MG63 (cell line): Measurements from ENCODE around the gene THSD8. TPM values are rescaled to one million over a fixed set of nuclear protein-coding genes. Genes with fewer than 3 reads are reported as not detected.
"Not testable (repeated sequence)": the region's sequence is repeated elsewhere in the genome, so short reads cannot be mapped to it uniquely, and the experiment has no call there.

Experiments used
- DNase-seq: peaks from one replicate; pipeline ENCODE4 v3.0.0-alpha.2; 2020
- H3K27me3 ChIP-seq: fragments of 250-450 bp; sonication (Bioruptor Pico); 2 replicates; pipeline ENCODE4 v1.5.1; 2020; ENCODE audit warnings: mild to moderate bottlenecking, moderate library complexity
- H3K36me3 ChIP-seq: fragments of 250-450 bp; sonication (Bioruptor Pico); 2 replicates; pipeline ENCODE4 v1.5.1; 2020; ENCODE audit warnings: mild to moderate bottlenecking, moderate library complexity
- H3K4me3 ChIP-seq: fragments of 250-450 bp; sonication (Bioruptor Pico); 2 replicates; pipeline ENCODE4 v1.5.1; 2020; ENCODE audit warnings: mild to moderate bottlenecking, moderate library complexity
- H3K9me3 ChIP-seq: fragments of 250-450 bp; sonication (Bioruptor Pico); 2 replicates; pipeline ENCODE4 v1.5.1; 2020; ENCODE audit warnings: mild to moderate bottlenecking, moderate library complexity
- total RNA-seq: library from RNA; depleted of rRNA; stranded (reverse); fragments of >200 nt; shearing (Covaris generic); gene quantifications from 2 replicates; pipeline ENCODE4 v1.2.3, GENCODE V29; 2014; ENCODE audit warnings: low replicate concordance

Gene THSD8
- total RNA-seq, 1 experiment from 2014 or later: 0.99 TPM

DNA sequence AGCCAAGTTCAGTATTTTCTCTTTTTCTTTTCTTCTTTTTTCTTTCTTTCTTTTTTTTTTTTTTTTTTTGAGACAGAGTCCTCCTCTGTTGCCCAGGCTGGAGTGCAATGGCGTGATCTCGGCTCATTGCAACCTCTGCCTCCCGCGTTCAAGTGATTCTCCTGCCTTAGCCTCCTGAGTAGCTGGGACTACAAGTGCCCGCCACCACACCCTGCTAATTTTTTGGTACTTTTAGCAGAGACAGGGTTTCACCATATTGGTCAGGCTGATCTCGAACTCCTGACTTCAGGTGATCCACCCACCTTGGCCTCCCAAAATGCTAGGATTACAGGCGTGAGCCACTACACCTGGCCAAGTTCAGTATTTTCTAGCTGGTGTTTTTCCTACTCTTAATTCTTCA, 4.3 kb upstream of the THSD8 start:
- DNase-seq, H3K27me3 ChIP-seq, H3K9me3 ChIP-seq, H3K4me3 ChIP-seq: not testable (repeated sequence)
- H3K36me3 ChIP-seq: peaks cover 25% of the 10 kb centered on the region

GRCh38 chr19:12799742-12800465, 2.0 kb upstream of the THSD8 start:
- Histone ChIP-seq H3K36me3 (peaks cover 18% of the 10 kb centered on the region), H3K27me3 (no peaks in the 10 kb centered on the region), H3K4me3 (no peak overlapping the region), H3K9me3 (no peaks in the 10 kb centered on the region)
- no peak for DNase-seq

DNA sequence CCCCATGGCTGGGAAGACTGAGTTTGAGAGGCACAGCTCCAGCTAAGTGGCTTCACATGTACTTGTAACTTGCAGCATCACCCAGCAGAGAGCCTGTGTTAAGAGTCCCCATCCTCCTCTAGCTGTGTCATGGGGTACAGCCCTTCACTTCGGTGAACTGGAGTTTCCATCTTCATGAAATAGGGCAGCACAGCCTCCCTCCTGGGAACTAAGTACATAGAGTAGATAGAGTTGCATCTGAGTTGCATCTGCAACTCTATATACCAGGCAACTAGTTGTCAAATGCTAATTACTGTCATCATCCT, 1.5 kb upstream of the THSD8 start:
- Histone ChIP-seq H3K4me3 (peak overlapping the region; percentile 68; the same call in 1 of the 2 replicates), H3K36me3 (peaks cover 18% of the 10 kb centered on the region), H3K9me3 (no peaks in the 10 kb centered on the region), H3K27me3 (no peaks in the 10 kb centered on the region)
- DNase-seq: no peak

DNA sequence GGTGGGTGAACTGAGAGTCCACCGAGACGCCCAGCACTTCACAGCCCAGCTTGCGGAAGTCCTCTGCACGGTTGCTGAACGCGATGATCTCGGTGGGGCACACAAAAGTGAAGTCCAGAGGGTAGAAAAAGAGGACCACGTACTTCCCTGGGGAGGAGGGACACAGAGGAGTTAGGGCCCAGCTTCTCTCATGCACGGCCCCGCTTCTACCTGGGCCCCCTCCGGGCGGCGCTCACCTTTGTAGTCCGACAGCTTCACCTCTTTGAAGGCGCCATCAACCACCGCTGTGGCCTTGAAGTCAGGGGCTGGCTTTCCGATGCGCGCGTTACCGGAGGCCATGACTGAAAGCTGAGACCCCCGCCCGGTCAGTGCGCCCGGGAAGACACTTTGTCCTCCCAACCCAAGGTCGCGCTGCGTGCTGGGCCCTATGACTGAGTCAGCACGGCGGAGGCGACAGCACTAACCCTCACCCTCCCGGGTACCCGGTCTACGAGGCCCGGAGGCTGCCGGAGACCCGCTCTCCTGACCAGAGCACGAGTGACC, 875 bp upstream of the THSD8 start:
- Histone ChIP-seq H3K27me3 (no peaks in the 10 kb centered on the region), H3K36me3 (peaks cover 18% of the 10 kb centered on the region), H3K9me3 (no peaks in the 10 kb centered on the region), H3K4me3 (peak overlapping the region; percentile 68)
- peak; percentile 25 for DNase-seq

DNA sequence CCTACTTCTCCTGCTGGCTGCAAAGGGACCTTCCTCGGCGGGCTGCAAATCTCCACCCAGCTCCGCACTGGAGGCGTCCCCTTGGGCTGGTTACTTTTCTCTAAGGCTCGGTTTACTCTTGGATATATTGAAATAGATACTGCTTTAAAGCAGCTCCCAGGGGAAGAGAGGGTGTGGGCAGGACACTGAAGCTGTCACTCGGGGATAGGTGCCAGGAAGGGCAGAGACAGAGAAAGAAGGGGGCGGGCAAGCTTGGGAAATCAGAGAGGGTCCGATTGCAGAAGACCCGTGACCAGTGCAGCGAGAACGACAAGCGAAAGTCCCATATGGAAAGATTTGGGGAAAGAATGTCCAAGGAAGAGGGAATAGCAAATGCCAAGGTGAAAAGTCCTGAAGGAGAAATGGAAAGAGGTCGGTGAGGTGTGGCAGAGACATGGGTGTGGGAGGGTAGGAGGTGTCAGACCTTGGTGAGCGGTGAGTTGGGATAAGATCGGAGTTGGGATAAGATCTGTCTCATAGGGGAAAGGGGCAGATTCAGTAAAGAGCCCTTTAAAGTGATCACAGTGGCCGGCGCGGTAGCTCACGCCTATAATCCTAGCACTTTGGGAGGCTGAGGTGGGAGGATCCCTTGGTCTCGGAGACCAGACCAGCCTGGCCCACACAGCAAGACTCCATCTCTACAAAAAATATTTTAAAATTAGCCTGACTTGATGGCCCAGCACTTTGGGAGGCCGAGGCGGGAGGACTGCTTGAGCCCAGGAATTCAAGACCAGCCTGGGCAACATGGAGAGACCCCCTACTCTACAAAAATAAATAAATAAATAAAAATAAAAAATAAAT, 618 bp downstream of the THSD8 start:
- H3K9me3 ChIP-seq: no peaks in the 10 kb centered on the region
- H3K4me3 ChIP-seq: peak overlapping the region; percentile 68
- no peak for DNase-seq
- peaks cover 21% of the 10 kb centered on the region for H3K36me3 ChIP-seq
- no peaks in the 10 kb centered on the region for H3K27me3 ChIP-seq

DNA sequence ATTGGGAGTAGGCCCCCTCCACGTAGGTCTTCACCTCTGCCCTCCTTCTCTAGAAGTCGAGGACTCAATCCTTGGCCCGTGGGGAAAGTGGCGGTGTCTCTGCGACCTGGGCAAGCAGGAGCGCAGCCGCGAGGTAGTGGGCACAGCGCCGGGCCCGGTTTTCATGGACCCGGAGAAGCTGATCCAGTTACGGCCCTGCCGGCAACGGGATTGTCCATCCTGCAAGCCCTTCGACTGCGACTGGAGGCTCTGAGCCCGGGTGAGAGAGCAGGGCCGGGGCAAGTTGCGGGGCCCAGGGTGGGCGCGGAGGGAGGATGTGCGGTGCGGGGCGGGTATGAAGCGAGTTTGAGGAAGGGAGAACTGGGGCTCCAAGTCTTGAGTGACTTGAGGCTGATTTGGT, 2.2 kb downstream of the THSD8 start:
- H3K27me3 ChIP-seq: no peaks in the 10 kb centered on the region
- H3K9me3 ChIP-seq: no peaks in the 10 kb centered on the region
- no peak overlapping the region for H3K4me3 ChIP-seq
- no peak for DNase-seq
- H3K36me3 ChIP-seq: peaks cover 37% of the 10 kb centered on the region

DNA sequence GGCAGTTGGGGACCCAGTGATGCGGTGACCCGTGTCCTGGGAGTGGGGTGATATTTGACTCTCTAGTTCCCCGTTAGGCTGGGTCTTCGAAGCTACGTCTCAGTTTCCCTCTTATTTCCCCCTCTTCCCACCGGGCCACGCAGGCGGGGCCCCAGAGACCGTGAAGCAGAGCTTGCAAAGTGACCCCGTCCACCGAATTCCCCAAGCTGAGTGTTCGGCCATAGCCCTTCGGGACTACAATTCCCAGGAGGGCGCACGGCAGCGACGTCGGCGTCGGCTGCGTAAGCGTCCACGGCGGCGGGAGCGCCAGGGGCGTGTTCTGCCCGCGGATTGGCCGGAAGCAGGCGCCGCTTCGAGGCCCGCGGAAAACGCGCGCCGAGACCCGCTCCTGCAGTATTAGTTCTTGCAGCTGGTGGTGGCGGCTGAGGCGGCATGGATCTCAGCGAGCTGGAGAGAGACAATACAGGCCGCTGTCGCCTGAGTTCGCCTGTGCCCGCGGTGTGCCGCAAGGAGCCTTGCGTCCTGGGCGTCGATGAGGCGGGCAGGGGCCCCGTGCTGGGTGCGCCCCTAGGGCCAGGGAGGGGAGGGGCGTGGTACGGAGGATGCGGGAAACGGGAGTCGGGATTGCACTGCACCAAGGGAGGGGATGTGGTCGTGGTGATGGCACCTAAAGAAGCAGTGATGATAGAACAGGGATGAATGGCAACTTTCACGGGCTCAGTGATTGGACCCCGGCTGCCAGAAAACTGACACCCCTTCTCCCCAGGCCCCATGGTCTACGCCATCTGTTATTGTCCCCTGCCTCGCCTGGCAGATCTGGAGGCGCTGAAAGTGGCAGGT, 4.6 kb downstream of the THSD8 start, which contains the start of gene RNASEH2A:
Gene RNASEH2A (plus strand): TSS at position 343 of the 840 bp plus-strand sequence. CDS start 90 bp downstream, at position 433.
- DNase-seq: peak; percentile 98
- H3K36me3 ChIP-seq: peaks cover 43% of the 10 kb centered on the region

DNA sequence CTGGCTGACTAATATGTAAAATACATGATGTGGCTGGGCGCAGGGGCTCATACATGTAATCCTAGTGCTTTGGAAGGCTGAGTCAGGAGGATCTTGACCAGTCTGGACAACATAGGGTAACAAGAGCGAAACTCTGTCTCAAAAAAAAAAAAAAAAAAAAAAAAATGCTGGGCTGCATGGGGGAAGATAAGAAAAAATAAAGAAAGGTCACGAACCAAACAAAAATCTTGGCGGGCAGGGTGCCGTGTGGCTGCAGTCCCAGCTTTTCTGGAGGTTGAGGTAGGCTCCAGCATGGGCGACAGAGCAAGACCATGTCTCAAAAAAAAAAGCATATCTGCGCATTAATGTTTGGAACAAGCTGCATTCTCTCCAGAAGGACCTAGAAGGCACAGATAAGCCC, 13.2 kb downstream of the THSD8 start:
- no peaks in the 10 kb centered on the region for H3K9me3 ChIP-seq
- peaks cover 57% of the 10 kb centered on the region for H3K36me3 ChIP-seq
- DNase-seq: no peak
- no peaks in the 10 kb centered on the region for H3K27me3 ChIP-seq
- H3K4me3 ChIP-seq: no peak overlapping the region

More for the DNA sequence above, 4.6 kb downstream of the THSD8 start, which contains the start of gene RNASEH2A:
- no peaks in the 10 kb centered on the region for H3K9me3 ChIP-seq
- H3K4me3 ChIP-seq: peak within 1 kb of the TSS; percentile 82
- H3K27me3 ChIP-seq: no peaks in the 10 kb centered on the region

DNA sequence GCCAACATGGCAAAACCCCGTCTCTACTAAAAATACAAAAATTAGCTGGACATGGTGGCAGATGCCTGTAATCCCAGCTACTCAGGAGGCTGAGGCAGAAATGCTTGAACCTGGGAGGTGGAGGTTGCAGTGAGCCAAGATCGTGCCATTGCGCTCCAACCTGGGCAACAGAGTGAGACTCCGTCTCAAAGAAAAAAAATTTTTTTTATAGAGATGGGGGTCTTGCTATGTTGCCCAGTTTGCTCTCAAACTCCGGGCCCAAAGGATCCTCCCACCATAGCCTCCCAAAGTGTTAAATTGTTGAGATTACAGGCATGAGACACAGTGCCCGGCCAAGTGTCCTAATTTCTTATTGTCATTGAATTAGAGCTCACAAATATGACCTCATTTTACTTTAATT, 15.3 kb downstream of the THSD8 start:
- peaks cover 36% of the 10 kb centered on the region for H3K36me3 ChIP-seq
- H3K9me3 ChIP-seq, H3K4me3 ChIP-seq, DNase-seq, H3K27me3 ChIP-seq: not testable (repeated sequence)

- peaks cover 31% of the 10 kb centered on the region for H3K36me3 ChIP-seq
These were observed 15.9 kb downstream of the THSD8 start for GRCh38 chr19:12817810-12818209.

GRCh38 chr19:12821761-12822160, 19.9 kb downstream of the THSD8 start:
- Histone ChIP-seq H3K36me3 (peaks cover 4% of the 10 kb centered on the region; the same call in 1 of the 2 replicates), H3K27me3 (no peaks in the 10 kb centered on the region), H3K9me3 (peaks cover 17% of the 10 kb centered on the region), H3K4me3 (no peak overlapping the region)
- DNase-seq: peak; percentile 60

More at GRCh38 chr19:12817810-12818209, 15.9 kb downstream of the THSD8 start:
- H3K27me3 ChIP-seq, H3K4me3 ChIP-seq, DNase-seq: not testable (repeated sequence)
- H3K9me3 ChIP-seq: peaks cover 12% of the 10 kb centered on the region

DNA sequence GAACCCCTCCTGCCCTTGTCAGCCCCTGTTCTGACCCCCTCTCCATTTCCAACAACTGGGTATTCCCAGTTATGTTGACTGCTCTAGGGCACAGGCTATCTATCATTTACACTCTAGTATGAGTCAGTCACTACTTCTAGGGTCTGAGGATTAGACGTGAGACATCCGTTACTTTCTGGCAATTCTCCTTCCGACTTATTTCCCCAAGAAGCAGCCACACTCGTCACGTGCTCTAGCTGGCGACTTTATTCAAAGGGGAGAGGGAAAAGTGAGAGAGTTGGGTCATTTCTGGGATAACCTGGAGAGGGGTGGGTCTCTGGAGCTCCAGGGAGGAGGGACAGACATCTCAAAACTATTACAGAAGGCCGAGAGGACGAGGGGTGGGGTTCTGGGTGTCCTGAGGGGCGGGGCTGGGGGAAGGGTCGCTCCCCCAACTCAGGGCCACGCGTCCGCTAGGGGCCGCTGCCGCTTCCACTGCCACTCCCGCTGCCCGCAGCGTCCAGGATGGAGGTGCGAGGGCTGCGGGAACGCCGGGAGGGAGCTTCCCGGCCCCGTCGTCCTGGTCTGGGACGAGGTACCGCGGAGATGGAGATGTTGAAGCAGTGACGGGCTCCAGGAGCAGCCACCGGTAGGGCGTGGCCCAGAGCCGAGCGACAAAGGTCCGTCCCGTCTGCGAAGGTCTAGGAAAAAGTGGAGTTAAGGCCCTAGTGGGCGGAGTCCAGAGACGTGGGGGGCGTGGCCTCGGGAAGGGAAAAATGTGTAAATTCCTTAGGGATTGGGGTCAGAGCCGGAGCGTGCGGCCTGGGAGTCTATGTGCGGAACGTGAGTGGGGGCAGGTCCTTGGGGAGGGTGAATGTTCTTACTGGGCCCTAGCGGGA, 23.6 kb downstream of the THSD8 start:
- Histone ChIP-seq H3K4me3 (no peak overlapping the region), H3K9me3 (peaks cover 17% of the 10 kb centered on the region)
- DNase-seq: no peak

DNA sequence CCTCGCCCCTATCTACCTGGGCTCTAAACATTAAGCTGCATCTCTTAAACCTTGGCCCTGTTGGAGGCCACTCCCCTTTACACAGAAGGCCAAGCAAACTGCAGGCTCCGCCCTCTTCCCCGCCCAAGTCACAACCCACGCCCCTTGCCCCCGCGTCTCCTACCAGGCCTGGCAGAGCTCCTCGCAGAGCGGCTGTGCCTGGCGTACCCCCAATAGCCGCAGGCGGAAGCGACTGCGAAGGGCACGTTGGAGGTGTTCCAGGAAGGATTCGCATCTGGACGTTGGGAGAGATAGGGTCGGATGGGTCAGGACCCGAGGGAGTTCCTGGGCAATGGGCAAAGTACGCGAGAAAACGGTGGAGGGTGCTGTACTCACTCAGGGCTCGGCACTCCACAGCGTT, 26.6 kb downstream of the THSD8 start:
- H3K9me3 ChIP-seq: peaks cover 4% of the 10 kb centered on the region; the same call in 1 of the 2 replicates
- DNase-seq: peak; percentile 64
- H3K36me3 ChIP-seq: no peaks in the 10 kb centered on the region
- peaks cover 29% of the 10 kb centered on the region for H3K27me3 ChIP-seq
- no peak overlapping the region for H3K4me3 ChIP-seq

More for the DNA sequence above, 23.6 kb downstream of the THSD8 start:
- H3K27me3 ChIP-seq: peaks cover 2% of the 10 kb centered on the region
- no peaks in the 10 kb centered on the region for H3K36me3 ChIP-seq

- no peaks in the 10 kb centered on the region for H3K9me3 ChIP-seq
- H3K27me3 ChIP-seq: peaks cover 68% of the 10 kb centered on the region
- DNase-seq: no peak
- no peaks in the 10 kb centered on the region for H3K36me3 ChIP-seq
- H3K4me3 ChIP-seq: peak overlapping the region; percentile 12; the same call in 1 of the 2 replicates
These were observed 31.5 kb downstream of the THSD8 start for GRCh38 chr19:12833418-12833737.

DNA sequence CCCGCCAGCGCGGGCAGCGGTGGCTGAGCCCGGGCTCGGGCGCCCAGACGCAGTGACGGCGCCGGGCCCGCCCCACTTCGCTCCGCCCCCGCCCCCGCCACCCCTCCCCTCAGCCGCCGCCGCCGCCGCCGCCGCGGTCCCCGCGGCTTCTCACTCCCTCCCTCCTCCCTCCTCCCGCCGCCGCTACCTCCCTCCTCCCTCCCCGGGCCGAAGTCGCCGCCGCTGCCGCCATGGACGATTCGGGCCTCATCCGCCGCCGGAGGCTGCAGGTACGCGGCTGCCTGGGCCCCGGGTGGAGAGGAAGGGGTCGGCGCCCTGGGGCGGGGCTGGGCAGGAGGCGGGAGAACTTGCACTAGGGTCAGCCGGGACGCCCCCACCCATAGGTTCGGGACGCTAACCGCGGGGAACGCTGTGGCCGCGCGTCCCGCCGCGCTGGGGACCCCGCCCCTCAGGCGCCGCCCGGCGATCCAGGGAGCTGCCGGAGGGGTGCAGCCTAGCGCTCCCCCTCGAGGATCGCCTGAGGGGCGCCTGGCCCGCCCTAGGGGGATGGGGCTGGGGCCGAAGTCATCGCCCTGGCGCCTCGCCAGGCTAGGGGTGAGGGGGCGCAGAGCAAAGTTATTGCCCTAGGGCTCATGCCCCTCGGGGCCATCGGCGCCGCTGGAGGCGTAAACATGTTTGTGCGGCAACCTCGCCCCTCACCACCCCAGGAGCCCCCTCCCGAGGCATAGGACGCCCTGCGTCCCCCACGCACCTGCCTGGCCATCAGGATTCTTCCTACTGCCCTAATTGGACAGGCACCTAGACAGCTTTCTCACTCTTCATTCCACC, 32.1 kb downstream of the THSD8 start:
- peak; percentile 58 for DNase-seq
- no peaks in the 10 kb centered on the region for H3K9me3 ChIP-seq
- peak overlapping the region; percentile 51 for H3K4me3 ChIP-seq
- H3K27me3 ChIP-seq: peaks cover 73% of the 10 kb centered on the region
- no peaks in the 10 kb centered on the region for H3K36me3 ChIP-seq
